Kidney (tissue), 14 donors: Measurements from ENCODE around the gene GMDS. TPM values are rescaled to one million over a fixed set of nuclear protein-coding genes. Genes with fewer than 3 reads are reported as not detected.

Experiments used
- DNase-seq, 5 donors: peaks; one replicate each; pipeline ENCODE4 v3.0.0-alpha.2; 2013 to 2020
- FAIRE-seq: peaks from 2 replicates; lab custom pipeline; 2012; peaks lifted over from hg19 to GRCh38; lab: Jason Lieb, UNC
- H3K27ac ChIP-seq, 2 donors: one replicate each; pipeline ENCODE4 v1.7.0; 2013; ENCODE audit warnings: low read depth in 2 of 2, low read length in 2 of 2, inconsistent platforms in 1 of 2
- H3K27me3 ChIP-seq: one replicate; pipeline ENCODE4 v1.7.1; 2013; ENCODE audit warnings: low read length, inconsistent platforms; ENCODE audit not compliant: control insufficient read depth, insufficient read depth
- H3K36me3 ChIP-seq, 3 donors: one replicate each; pipeline versions ENCODE4 v1.7.0 to v1.7.1; 2013; ENCODE audit warnings: low read length in 3 of 3, control low read depth in 1 of 3, inconsistent platforms in 1 of 3; ENCODE audit not compliant: insufficient read depth in 3 of 3, control insufficient read depth in 2 of 3
- H3K4me1 ChIP-seq, 3 donors: one replicate each; pipeline versions ENCODE4 v1.7.0 to v1.7.1; 2013; ENCODE audit warnings: low read length in 3 of 3, inconsistent platforms in 1 of 3, low read depth in 1 of 3; ENCODE audit not compliant: control insufficient read depth in 2 of 3, insufficient read depth in 2 of 3
- H3K4me3 ChIP-seq, 3 donors: one replicate each; pipeline versions ENCODE4 v1.7.0 to v1.8.1; 2013; ENCODE audit warnings: low read length in 3 of 3, control low read depth in 1 of 3, inconsistent platforms in 1 of 3
- H3K9ac ChIP-seq, 3 donors: one replicate each; pipeline versions ENCODE4 v1.7.0 to v1.7.1; 2013; ENCODE audit warnings: low read length in 3 of 3, control low read depth in 1 of 3, inconsistent platforms in 1 of 3
- H3K9me3 ChIP-seq, 3 donors: one replicate each; pipeline versions ENCODE4 v1.7.0 to v1.7.1; 2013; ENCODE audit warnings: low read length in 3 of 3, control low read depth in 1 of 3, inconsistent platforms in 1 of 3; ENCODE audit not compliant: control insufficient read depth in 2 of 3, insufficient read depth in 1 of 3
- CTCF ChIP-seq: IDR thresholded peaks from 3 replicates; pipeline ENCODE4 v1.5.1; 2012; ENCODE audit warnings: mild to moderate bottlenecking, moderate library complexity, borderline replicate concordance; ENCODE audit not compliant: insufficient read depth; ENCODE audit errors: extremely low read depth
- intact Hi-C: fragments of 100-400 bp; cut with DNase I; formaldehyde crosslinking; loops from one replicate; pipeline ENCODE4 v1.11.1; 2022
- polyA plus RNA-seq: library from polyadenylated mRNA; stranded (reverse); fragments of 350-450 nt; fragmentation: Illumina TruSeq; extraction: RNeasy Lipid Tissue Mini Kit (QIAGEN cat#74804); gene quantifications from one replicate; pipeline ENCODE4 v1.2.3, GENCODE V29; 2014; ENCODE audit warnings: low read depth, low replicate concordance; ENCODE audit not compliant: insufficient read depth
- total RNA-seq: library from RNA; stranded (reverse); fragmentation: NEBNext Ultra II Directional; extraction: Animal tissue kit (Norgen Biotek cat#: 25700); gene quantifications from one replicate; pipeline ENCODE4 v1.2.1, GENCODE V29; 2021
- donor health status: control.
- donor health status: control.
- donor health status: control.
- donor health status: control.
- donor health status: control.
- donor health status: DM: yes; HTN: yes; CAD: no.
- donor health status: Normal renal cell carcinoma (clear cell type).

GMDS gene
- total and polyA plus RNA-seq, 2 donors from 2014 or later, result 49.6 to 63.7 TPM

- H3K36me3 ChIP-seq, result no peaks in the 10 kb centered on the region
- no peaks in the 10 kb centered on the region for H3K27me3 ChIP-seq
- FAIRE-seq (no peak), DNase-seq (peak; percentile 52 to 86 (median 64))
- peaks cover 0 to 2% (median 0%) of the 10 kb centered on the region in 3 donors for H3K4me1 ChIP-seq
- TF ChIP-seq CTCF, result no peak
- no peak overlapping the region for H3K4me3 ChIP-seq
- H3K27ac ChIP-seq, result no peak overlapping the region
- no peak overlapping the region for H3K9ac ChIP-seq
- H3K9me3 ChIP-seq, result no peaks in the 10 kb centered on the region
- intact Hi-C loops, result no loop called here
Measured at GRCh38 chr6:2021713-2022125, 223.7 kb downstream of the GMDS start.

- H3K27me3 ChIP-seq, result no peaks in the 10 kb centered on the region
- H3K9me3 ChIP-seq, result no peaks in the 10 kb centered on the region
- no peak overlapping the region for H3K27ac ChIP-seq
- no peak for TF ChIP-seq CTCF
- no peak overlapping the region for H3K4me3 ChIP-seq
- H3K9ac ChIP-seq, result no peak overlapping the region
- intact Hi-C loops, result no loop called here
- H3K4me1 ChIP-seq, result peaks cover 0 to 2% (median 0%) of the 10 kb centered on the region in 3 donors
- no peaks in the 10 kb centered on the region for H3K36me3 ChIP-seq
- FAIRE-seq, result no peak
- no peak for DNase-seq
Measured at GRCh38 chr6:2020909-2021308, 224.5 kb downstream of the GMDS start.

- Histone ChIP-seq H3K9me3 (peaks cover 0 to 5% (median 0%) of the 10 kb centered on the region in 3 donors), H3K4me1 (peaks cover 0 to 2% (median 0%) of the 10 kb centered on the region in 3 donors), H3K27ac (no peak overlapping the region), H3K27me3 (no peaks in the 10 kb centered on the region), H3K4me3 (no peak overlapping the region), H3K36me3 (no peaks in the 10 kb centered on the region), H3K9ac (no peak overlapping the region)
- intact Hi-C loops, result no loop called here
- no peak for TF ChIP-seq CTCF
- no peak for DNase-seq
- FAIRE-seq, result no peak
Measured at GRCh38 chr6:2019051-2019450, 226.4 kb downstream of the GMDS start.

GRCh38 chr6:2016040-2016439 lies 229.4 kb downstream of the GMDS start:
- intact Hi-C loops, result no loop called here
- Histone ChIP-seq H3K36me3 (no peaks in the 10 kb centered on the region), H3K9ac (no peak overlapping the region), H3K4me3 (no peak overlapping the region), H3K27ac (no peak overlapping the region), H3K27me3 (no peaks in the 10 kb centered on the region), H3K4me1 (no peaks in the 10 kb centered on the region), H3K9me3 (peaks cover 0 to 5% (median 0%) of the 10 kb centered on the region in 3 donors)
- TF ChIP-seq CTCF, result no peak
- DNase-seq (no peak), FAIRE-seq (no peak)
